ENCODE measurements around the gene HOXA7.
A peak's percentile ranks its signal among the peaks of the same experiment; 100 is the strongest.

HOXA7 gene

GRCh38 chr7:27131390-27131819 is 25.1 kb downstream of the HOXA7 start:
- DNase-seq: no peak

GRCh38 chr7:27130540-27131389 is 25.7 kb downstream of the HOXA7 start, which contains the start of gene HOXA4:
HOXA4 (minus strand) TSS chr7:27130757; CDS start chr7:27130733, 24 bp downstream.
- DNase-seq: no peak

- peak; percentile 95 for DNase-seq
Observed at GRCh38 chr7:27129729-27130539, 26.5 kb downstream of the HOXA7 start.

- no peak for DNase-seq
Observed at GRCh38 chr7:27128776-27129728, 27.4 kb downstream of the HOXA7 start.

GRCh38 chr7:27128034-27128433 is 28.4 kb downstream of the HOXA7 start:
- peak; percentile 18 for DNase-seq

GRCh38 chr7:27126596-27127327 is 29.7 kb downstream of the HOXA7 start:
- no peak for DNase-seq

- peak; percentile 25 for DNase-seq
Observed at GRCh38 chr7:27125986-27126394, 30.5 kb downstream of the HOXA7 start.

GRCh38 chr7:27124902-27125689 is 31.4 kb downstream of the HOXA7 start:
- DNase-seq: no peak

- no peak for DNase-seq
Observed at GRCh38 chr7:27124096-27124901, 32.2 kb downstream of the HOXA7 start.

GRCh38 chr7:27123477-27124053 is 32.9 kb downstream of the HOXA7 start:
- DNase-seq: no peak

- DNase-seq: no peak
Observed at GRCh38 chr7:27123007-27123476, 33.4 kb downstream of the HOXA7 start.

- no peak for DNase-seq
Observed at GRCh38 chr7:27122077-27122910, 34.2 kb downstream of the HOXA7 start.

- peak; percentile 28 for DNase-seq
Observed at GRCh38 chr7:27121684-27122076, 34.8 kb downstream of the HOXA7 start.

GRCh38 chr7:27119412-27119911 is 37.0 kb downstream of the HOXA7 start:
- no peak for DNase-seq

- DNase-seq: no peak
Observed at GRCh38 chr7:27118580-27118979, 37.9 kb downstream of the HOXA7 start.

GRCh38 chr7:27117887-27118491 is 38.5 kb downstream of the HOXA7 start:
- no peak for DNase-seq

- no peak for DNase-seq
Observed at GRCh38 chr7:27116962-27117886, 39.3 kb downstream of the HOXA7 start.

Data from NCI-H69 (cell line).